Measurements from ENCODE around the gene BTBD8. TPM values are rescaled to one million over a fixed set of nuclear protein-coding genes. Genes with fewer than 3 reads are reported as not detected.

BTBD8 gene
- total RNA-seq, 1 donor from 2014 or later = 4.3 TPM

Other genes with a start within 250 kb of the BTBD8 start
- gene TGFBR3, start 194.2 kb upstream of the BTBD8 start, total RNA-seq = 36.3 TPM
- not detected for gene BRDT, start 130.9 kb upstream of the BTBD8 start, total RNA-seq
- gene EPHX4, start 50.4 kb upstream of the BTBD8 start, total RNA-seq = not detected
- not detected for gene SETSIP, start 4.9 kb upstream of the BTBD8 start, total RNA-seq
- gene C1orf146, start 137.6 kb downstream of the BTBD8 start, total RNA-seq = not detected
- 5.4 TPM for gene GLMN, start 218.6 kb downstream of the BTBD8 start, total RNA-seq
- 22.5 TPM for gene RPAP2, start 218.7 kb downstream of the BTBD8 start, total RNA-seq